NB4 (cell line): ENCODE measurements around the gene EXOC6B.

Source experiments
- DNase-seq: peaks from one replicate; pipeline ENCODE4 v3.0.0; 2010; ENCODE audit warnings: low read depth
- H3K4me3 ChIP-seq: one replicate; pipeline ENCODE4 v1.5.1; 2011; ENCODE audit warnings: mild to moderate bottlenecking, low read depth, low read length, moderate library complexity
- CTCF ChIP-seq: IDR thresholded peaks from one replicate; pipeline ENCODE4 v1.5.1; 2012; ENCODE audit warnings: low read depth, low read length
- MYC ChIP-seq: IDR thresholded peaks from 2 replicates; pipeline ENCODE4 v1.6.1; 2011; ENCODE audit warnings: low read depth, low read length
- POLR2A ChIP-seq: IDR thresholded peaks from 2 replicates; pipeline ENCODE4 v1.6.1; 2011; ENCODE audit warnings: mild to moderate bottlenecking; ENCODE audit not compliant: insufficient read length; ENCODE audit errors: extremely low read depth
- TF ChIP-seq, protein P1 (sequence below): IDR thresholded peaks from 2 replicates; pipeline ENCODE4 v1.6.1; 2011; ENCODE audit warnings: low read depth, low read length

The EXOC6B gene

GRCh38 chr2:72579591-72580180 is 246.1 kb downstream of the EXOC6B start:
- H3K4me3 ChIP-seq: no peak overlapping the region
- DNase-seq: peak; percentile 67
- TF ChIP-seq, protein P1, sequence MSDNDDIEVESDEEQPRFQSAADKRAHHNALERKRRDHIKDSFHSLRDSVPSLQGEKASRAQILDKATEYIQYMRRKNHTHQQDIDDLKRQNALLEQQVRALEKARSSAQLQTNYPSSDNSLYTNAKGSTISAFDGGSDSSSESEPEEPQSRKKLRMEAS: no peak
- TF ChIP-seq MYC: no peak
- peak; percentile 39 for TF ChIP-seq CTCF
- no peak for TF ChIP-seq POLR2A

GRCh38 chr2:72576861-72577260 is 249.0 kb downstream of the EXOC6B start:
- TF ChIP-seq, protein P1: no peak
- TF ChIP-seq MYC: no peak
- TF ChIP-seq CTCF: no peak
- TF ChIP-seq POLR2A: no peak
- no peak overlapping the region for H3K4me3 ChIP-seq
- no peak for DNase-seq

GRCh38 chr2:72576459-72576858 is 249.4 kb downstream of the EXOC6B start:
- no peak for DNase-seq
- H3K4me3 ChIP-seq: no peak overlapping the region
- TF ChIP-seq CTCF (no peak), MYC (no peak), POLR2A (no peak)
- TF ChIP-seq, protein P1: no peak

DNA sequence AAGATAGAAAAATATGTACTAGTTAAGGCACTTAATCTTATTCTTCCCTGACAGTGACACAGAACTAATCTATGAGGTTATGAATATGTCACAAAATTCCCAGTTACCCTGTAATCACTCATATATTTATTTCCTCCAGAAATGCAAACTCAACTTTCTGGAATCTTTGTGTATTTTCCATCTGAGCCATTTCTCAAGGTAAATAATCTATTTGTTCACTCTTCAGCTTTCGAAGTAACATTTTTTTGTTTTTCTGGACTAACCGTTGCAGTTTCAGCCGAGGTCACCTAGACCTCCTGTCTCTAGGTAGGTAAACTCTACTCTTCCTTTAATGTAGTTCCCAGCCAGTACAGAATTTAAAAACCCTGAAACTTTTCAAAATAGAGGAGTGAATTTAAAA is 250.9 kb downstream of the EXOC6B start:
- no peak for DNase-seq
- TF ChIP-seq CTCF: no peak
- TF ChIP-seq POLR2A: no peak
- TF ChIP-seq, protein P1: no peak
- TF ChIP-seq MYC: no peak
- no peak overlapping the region for H3K4me3 ChIP-seq

DNA sequence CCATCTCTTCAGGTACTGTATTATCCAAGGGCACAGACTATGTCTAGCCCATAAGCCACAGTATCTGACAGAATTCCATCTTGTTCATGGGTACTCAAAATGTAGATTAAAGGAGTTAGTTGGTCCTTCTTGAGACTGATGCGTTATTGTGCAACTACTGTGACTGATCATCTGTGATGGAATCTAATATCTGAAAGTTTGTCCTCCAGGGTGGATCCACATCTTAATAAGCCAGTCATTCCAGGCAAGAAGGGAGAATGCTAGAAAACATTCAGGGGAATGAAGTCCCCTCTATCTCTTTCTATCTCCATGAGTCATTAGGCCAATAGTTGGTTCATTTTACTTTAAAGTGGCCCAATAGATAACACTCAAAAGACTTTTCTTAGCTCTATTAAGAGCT is 252.6 kb downstream of the EXOC6B start:
- no peak overlapping the region for H3K4me3 ChIP-seq
- TF ChIP-seq POLR2A (no peak), MYC (no peak), CTCF (no peak)
- TF ChIP-seq, protein P1: no peak
- DNase-seq: no peak
